ENCODE results near the gene TRPV6.

The TRPV6 gene

DNA sequence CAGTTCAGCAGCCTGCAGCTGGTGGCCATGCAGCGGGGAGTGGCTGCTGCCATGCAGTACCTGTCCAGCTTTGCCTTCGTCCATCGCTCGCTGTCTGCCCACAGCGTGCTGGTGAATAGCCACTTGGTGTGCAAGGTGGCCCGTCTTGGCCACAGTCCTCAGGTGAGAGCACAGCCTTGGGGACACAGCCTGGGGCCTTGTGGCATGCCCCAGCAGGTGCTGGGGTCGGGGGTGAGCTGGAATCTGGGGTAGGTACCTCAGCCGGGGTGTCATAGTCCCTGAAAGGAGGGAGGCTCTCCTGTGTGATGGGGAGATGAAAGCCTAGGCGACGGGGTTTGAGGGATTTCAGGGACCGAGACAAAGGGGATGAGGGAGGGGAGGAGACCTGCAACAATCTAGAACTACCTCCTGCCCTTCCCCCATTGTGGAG, 16.5 kb downstream of the TRPV6 start:
- DNase-seq (ENCODE audit: low read depth in 3 of 3): no peak

- no peak for DNase-seq (ENCODE audit: low read depth in 3 of 3)
These were observed 17.2 kb downstream of the TRPV6 start for GRCh38 chr7:142868188-142868985.

DNA sequence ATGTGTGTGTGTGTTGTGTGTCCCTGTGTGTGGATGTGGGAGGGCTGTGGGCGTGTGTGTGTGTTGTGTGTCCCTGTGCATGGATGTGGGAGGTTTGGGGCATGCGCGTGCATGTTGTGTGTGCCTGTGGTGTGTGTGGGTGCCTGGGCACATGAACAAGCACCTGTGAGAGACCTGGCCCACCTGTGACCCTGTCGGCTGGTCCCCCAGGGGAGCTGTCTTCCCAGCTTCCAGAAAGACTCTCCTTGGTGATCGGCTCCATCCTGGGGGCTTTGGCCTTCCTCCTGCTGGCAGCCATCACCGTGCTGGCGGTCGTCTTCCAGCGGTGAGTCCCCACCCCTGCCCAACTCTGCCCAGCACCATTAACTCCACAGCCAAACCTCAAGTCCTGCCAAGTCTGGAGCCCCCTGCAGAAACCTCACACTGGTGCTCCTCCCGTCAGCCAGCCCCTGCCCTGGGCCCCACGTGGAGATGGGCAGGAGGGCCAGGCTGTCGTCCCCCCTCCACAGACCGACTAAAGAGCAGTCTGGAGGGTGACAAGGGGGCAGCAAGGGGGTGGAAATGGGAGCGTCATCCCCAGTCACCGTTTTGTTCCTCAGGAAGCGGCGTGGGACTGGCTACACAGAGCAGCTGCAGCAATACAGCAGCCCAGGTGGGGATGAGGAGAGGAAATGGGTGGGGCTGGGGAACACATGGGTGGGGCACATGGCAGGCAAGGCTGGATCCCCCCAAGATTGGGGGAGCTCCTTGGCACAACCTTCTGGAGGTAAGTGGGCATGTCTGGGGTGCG, 18.0 kb downstream of the TRPV6 start:
- no peak for DNase-seq (ENCODE audit: low read depth in 3 of 3)

DNA sequence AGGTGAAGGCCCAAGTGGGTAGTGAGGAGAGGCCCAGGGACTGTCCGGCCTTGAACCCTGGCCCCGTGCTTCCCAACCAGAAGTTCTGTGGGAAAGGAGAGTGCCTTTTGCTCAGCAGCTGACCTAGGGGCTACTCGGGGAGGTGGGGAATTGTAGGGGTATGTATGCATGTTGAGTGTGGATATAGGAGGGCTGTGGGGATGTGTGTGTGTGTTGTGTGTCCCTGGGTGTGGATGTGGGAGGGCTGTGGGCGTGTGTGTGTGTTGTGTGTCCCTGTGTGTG, 18.5 kb downstream of the TRPV6 start:
- no peak for DNase-seq (ENCODE audit: low read depth in 3 of 3)

- DNase-seq (ENCODE audit: low read depth in 3 of 3): no peak
These were observed 19.0 kb downstream of the TRPV6 start for GRCh38 chr7:142866361-142867096.

DNA sequence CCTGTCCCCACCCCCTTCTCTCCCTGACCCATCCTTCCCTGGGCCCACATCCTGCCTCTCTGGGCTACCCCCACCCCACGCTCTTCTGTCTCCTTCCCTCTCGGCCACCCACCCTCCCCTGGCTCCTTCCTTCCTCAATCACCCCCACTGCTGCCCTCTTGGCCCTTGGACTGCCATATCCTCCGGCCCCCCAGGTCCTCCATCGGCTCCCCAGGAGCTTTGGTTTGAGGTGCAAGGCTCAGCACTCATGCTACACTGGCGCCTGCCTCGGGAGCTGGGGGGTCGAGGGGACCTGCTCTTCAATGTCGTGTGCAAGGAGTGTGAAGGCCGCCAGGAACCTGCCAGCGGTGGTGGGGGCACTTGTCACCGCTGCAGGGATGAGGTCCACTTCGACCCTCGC, 19.8 kb downstream of the TRPV6 start:
- no peak for DNase-seq (ENCODE audit: low read depth in 3 of 3)

GRCh38 chr7:142864980-142865747, 20.4 kb downstream of the TRPV6 start:
- DNase-seq (ENCODE audit: low read depth in 3 of 3): no peak

GRCh38 chr7:142863891-142864685, 21.5 kb downstream of the TRPV6 start:
- no peak for DNase-seq (ENCODE audit: low read depth in 3 of 3)

DNA sequence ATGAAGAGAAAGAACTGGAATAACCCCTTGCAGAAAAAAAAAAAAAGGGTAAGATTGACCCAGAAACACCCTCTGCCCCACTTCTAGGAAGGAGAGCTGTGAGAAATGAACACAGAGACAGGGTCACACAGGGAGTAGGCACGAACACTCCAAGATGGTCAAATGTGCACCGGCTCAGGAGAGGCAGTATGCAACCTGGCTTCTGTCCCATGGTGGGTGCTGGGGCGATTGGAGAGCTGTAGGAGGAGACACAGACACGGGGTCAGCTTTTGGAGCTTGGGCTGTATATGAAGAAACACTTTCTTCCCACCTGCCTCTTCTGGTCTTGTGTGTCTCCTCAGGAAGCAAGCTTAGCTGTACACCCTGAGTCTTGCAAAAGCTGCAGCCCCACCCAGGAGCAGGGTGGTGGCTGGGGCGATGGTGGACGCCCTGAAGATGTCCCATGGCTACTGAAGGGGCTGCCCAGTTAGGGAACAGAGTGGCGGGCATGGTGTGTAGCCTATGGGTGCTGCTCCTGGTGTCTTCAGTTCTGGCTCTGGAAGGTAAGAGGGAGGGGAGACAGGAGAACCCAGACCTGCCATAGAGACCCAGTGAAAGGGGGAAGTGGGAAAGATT, 22.7 kb downstream of the TRPV6 start:
- no peak for DNase-seq (ENCODE audit: low read depth in 3 of 3)

DNA sequence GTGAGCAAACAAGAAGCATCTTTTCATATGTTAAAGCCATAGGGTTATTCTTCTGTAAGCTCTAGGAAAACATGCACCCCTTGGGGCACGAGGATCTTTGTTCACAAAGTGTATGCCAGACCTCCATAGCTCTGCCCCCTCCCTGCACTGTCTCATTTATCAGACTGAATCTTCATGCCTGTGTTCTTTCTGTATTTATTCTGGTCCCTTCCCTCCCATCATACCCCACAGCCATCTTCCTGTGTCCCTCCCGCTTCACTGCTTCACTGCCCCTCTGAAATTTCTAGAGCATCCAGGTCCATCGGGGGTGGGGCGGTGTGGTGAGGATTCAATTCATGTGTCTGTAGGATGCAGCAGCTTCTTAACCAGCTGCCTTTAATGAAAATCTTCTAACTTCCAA, 23.2 kb downstream of the TRPV6 start:
- no peak for DNase-seq (ENCODE audit: low read depth in 3 of 3)

GRCh38 chr7:142860968-142861367, 24.6 kb downstream of the TRPV6 start:
- no peak for DNase-seq (ENCODE audit: low read depth in 3 of 3)

DNA sequence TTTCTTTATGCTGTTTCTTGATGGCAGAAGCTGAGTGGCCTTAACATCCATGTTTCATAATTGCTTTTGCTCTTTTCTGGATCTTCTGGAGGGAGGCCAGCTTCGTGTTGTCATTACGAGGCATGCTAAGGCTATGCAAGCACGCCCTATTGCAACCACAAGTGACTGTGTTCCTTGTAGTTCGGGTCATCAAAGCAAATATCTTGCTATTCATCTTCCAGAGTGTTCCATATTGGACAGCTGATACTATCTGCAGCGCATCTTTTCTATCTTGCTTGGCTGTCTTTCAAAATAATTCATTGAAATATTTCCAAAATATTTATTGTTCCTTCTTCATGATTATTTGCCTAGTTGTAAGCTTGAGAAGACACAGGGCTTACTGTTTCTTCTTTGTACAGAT, 25.7 kb downstream of the TRPV6 start:
- DNase-seq (ENCODE audit: low read depth in 3 of 3): no peak

GRCh38 chr7:142859411-142859810, 26.1 kb downstream of the TRPV6 start:
- DNase-seq (ENCODE audit: low read depth in 3 of 3): no peak

DNA sequence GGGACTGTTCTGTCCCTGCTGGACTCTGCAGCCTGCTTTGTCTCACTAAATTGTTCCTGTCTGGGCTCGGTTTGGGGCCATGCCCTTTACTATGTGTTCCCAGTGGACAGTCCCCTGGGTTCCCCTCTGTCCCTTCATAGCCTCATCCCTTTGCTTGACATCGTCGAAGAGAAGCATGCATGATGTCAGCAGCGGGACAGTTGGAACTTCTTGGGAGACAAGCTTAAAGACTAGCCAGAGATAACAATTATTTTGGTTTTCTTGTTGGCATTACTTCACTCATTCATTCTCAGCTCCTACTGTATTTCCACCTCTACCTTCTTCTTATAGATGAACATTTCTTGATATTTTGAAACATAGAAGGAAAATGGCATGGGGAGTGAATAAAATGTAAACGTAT, 27.9 kb downstream of the TRPV6 start:
- DNase-seq (ENCODE audit: low read depth in 3 of 3): no peak

DNA sequence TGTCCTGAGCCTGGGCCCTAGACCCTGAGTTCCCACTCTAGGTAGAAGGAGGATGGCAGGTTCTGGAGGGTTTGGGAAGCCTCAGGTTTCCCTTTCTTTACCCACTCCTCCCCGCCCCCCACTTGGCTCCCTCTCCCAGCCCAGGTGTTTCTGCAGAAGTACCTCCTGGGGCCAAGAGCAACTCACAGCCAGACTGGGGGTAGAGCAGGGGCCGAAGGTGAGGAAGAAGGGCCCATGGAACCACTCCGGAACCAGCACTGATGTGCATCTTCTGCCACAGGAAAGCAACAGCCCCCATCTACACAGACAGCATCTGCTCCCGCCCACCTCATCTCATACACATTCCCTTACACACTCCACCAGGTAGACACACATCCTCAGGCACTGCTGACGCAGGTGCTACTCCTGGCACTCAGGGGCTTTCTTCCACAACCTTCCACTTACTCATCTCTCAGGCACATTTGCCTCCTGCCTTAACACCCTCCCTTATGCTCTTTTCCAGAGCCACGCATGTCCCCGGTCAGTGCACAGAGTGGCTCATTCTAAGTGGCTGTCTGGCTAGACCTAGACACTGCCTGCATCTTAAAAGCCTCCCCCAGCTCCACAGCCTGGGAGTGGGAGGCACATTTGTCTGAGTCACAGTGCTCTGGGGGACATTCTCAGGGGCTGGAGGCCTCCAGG, 28.8 kb downstream of the TRPV6 start:
- no peak for DNase-seq (ENCODE audit: low read depth in 3 of 3)

- no peak for DNase-seq (ENCODE audit: low read depth in 3 of 3)
These were observed 29.6 kb downstream of the TRPV6 start for GRCh38 chr7:142855756-142856564.

- no peak for DNase-seq (ENCODE audit: low read depth in 3 of 3)
These were observed 30.3 kb downstream of the TRPV6 start for GRCh38 chr7:142855114-142855743.

DNA sequence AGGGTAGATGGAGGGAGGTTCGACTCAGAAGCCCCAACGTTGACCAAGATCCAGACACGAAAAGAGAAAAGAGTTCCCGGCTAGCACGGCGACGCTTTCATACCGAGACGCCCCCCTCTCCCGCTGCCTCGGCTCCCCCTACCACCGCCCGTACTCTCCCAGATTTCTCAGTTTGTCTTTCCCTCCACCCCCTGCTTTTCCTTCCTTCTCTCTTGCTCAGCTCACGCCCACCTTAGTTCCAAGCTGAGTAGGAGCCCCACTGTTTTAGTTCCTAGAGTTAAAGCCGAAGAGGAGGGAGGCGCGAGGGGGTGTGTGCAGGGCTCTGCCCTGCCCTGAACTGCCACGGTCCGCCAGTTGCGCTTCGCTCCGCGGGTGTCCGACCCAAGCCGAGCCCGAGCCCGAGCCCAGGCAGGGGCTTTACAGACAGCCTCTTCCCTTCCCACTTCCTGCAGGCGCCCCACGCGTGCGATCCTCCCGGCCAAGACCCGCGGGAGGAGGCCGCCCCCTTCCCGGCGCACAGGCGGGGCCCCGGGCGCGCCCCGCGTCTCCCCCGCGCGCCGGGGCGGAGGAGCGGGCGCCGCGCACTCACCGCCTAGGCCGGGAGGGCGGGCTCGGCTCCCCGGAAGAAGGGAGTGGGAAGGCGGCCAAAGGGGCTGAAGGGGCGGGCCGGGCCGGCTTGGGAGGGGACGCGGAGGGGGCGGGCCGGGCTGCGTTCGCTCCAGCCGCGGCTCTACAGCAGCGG, 31.0 kb downstream of the TRPV6 start, which contains the start of gene EPHB6:
Gene EPHB6, plus strand, starts transcription at position 705 of the 742 bp plus-strand sequence. CDS start 8,152 bp downstream, outside the sequence.
- DNase-seq (ENCODE audit: low read depth in 3 of 3): peak in 2 of 3 experiments; percentile 38 to 71

Measured in stimulated activated CD4-positive, alpha-beta T cell treated with anti-CD3 and anti-CD28 coated beads, TNF-alpha, amount 100 ng/mL, for 24 hours (primary cell).